ENCODE results near the gene GULP1. TPM values are rescaled to one million over a fixed set of nuclear protein-coding genes. Genes with fewer than 3 reads are reported as not detected.

Gene GULP1
- total RNA-seq, 1 donor from 2014 or later = 22.8 TPM

- TF ChIP-seq CTCF (IDR thresholded peaks at IDR 0.05; ENCODE audit: unreplicated experiment) = no peak
- no peak overlapping the region for H3K4me3 Mint-ChIP-seq (ENCODE audit: unreplicated experiment)
- H3K4me1 Mint-ChIP-seq (ENCODE audit: unreplicated experiment) = peaks cover 2% of the 10 kb centered on the region
- no peak overlapping the region for H3K27ac Mint-ChIP-seq (ENCODE audit: unreplicated experiment)
- H3K27me3 Mint-ChIP-seq (ENCODE audit: unreplicated experiment) = peaks cover 3% of the 10 kb centered on the region
- peaks cover 2% of the 10 kb centered on the region for H3K36me3 Mint-ChIP-seq (ENCODE audit: low read depth, unreplicated experiment)
- H3K9me3 Mint-ChIP-seq (ENCODE audit: unreplicated experiment) = no peaks in the 10 kb centered on the region
- no peak for DNase-seq (ENCODE audit: low spot score)
Measured at GRCh38 chr2:188345020-188345419, 53.3 kb downstream of the GULP1 start.

- Mint-ChIP-seq H3K27me3 (ENCODE audit: unreplicated experiment) (peaks cover 2% of the 10 kb centered on the region), H3K36me3 (ENCODE audit: low read depth, unreplicated experiment) (no peaks in the 10 kb centered on the region), H3K4me1 (ENCODE audit: unreplicated experiment) (peaks cover 2% of the 10 kb centered on the region), H3K4me3 (ENCODE audit: unreplicated experiment) (no peak overlapping the region), H3K27ac (ENCODE audit: unreplicated experiment) (no peak overlapping the region), H3K9me3 (ENCODE audit: unreplicated experiment) (no peaks in the 10 kb centered on the region)
- no peak for TF ChIP-seq CTCF (IDR thresholded peaks at IDR 0.05; ENCODE audit: unreplicated experiment)
- no peak for DNase-seq (ENCODE audit: low spot score)
Measured at GRCh38 chr2:188345426-188345825, 53.8 kb downstream of the GULP1 start.

- no peaks in the 10 kb centered on the region for H3K36me3 Mint-ChIP-seq (ENCODE audit: low read depth, unreplicated experiment)
- no peak overlapping the region for H3K27ac Mint-ChIP-seq (ENCODE audit: unreplicated experiment)
- no peak for TF ChIP-seq CTCF (IDR thresholded peaks at IDR 0.05; ENCODE audit: unreplicated experiment)
- H3K27me3 Mint-ChIP-seq (ENCODE audit: unreplicated experiment) = no peaks in the 10 kb centered on the region
- DNase-seq (ENCODE audit: low spot score) = no peak
- H3K4me1 Mint-ChIP-seq (ENCODE audit: unreplicated experiment) = peaks cover 2% of the 10 kb centered on the region
- no peak overlapping the region for H3K4me3 Mint-ChIP-seq (ENCODE audit: unreplicated experiment)
- no peaks in the 10 kb centered on the region for H3K9me3 Mint-ChIP-seq (ENCODE audit: unreplicated experiment)
Measured at GRCh38 chr2:188345831-188346458, 54.3 kb downstream of the GULP1 start.

GRCh38 chr2:188349019-188349418, 57.3 kb downstream of the GULP1 start:
- Mint-ChIP-seq H3K36me3 (ENCODE audit: low read depth, unreplicated experiment) (no peaks in the 10 kb centered on the region), H3K4me1 (ENCODE audit: unreplicated experiment) (peaks cover 2% of the 10 kb centered on the region), H3K27ac (ENCODE audit: unreplicated experiment) (no peak overlapping the region), H3K4me3 (ENCODE audit: unreplicated experiment) (no peak overlapping the region), H3K27me3 (ENCODE audit: unreplicated experiment) (no peaks in the 10 kb centered on the region), H3K9me3 (ENCODE audit: unreplicated experiment) (no peaks in the 10 kb centered on the region)
- DNase-seq (ENCODE audit: low spot score) = no peak
- TF ChIP-seq CTCF (IDR thresholded peaks at IDR 0.05; ENCODE audit: unreplicated experiment) = no peak

- no peak overlapping the region for H3K27ac Mint-ChIP-seq (ENCODE audit: unreplicated experiment)
- H3K9me3 Mint-ChIP-seq (ENCODE audit: unreplicated experiment) = no peaks in the 10 kb centered on the region
Measured at GRCh38 chr2:188353282-188353681, 61.6 kb downstream of the GULP1 start.

More at GRCh38 chr2:188353282-188353681, 61.6 kb downstream of the GULP1 start:
- no peak for TF ChIP-seq CTCF (IDR thresholded peaks at IDR 0.05; ENCODE audit: unreplicated experiment)
- H3K4me3 Mint-ChIP-seq (ENCODE audit: unreplicated experiment) = no peak overlapping the region
- no peaks in the 10 kb centered on the region for H3K36me3 Mint-ChIP-seq (ENCODE audit: low read depth, unreplicated experiment)
- DNase-seq (ENCODE audit: low spot score) = no peak
- H3K27me3 Mint-ChIP-seq (ENCODE audit: unreplicated experiment) = no peaks in the 10 kb centered on the region
- no peaks in the 10 kb centered on the region for H3K4me1 Mint-ChIP-seq (ENCODE audit: unreplicated experiment)
